Glomerular endothelial cell (primary cell): Measurements from ENCODE around the gene ABHD1. TPM values are rescaled to one million over a fixed set of nuclear protein-coding genes. Genes with fewer than 3 reads are reported as not detected.
"Not testable (repeated sequence)": the region's sequence is repeated elsewhere in the genome, so short reads cannot be mapped to it uniquely, and the experiment has no call there.

ENCODE experiments used
- DNase-seq: peaks from one replicate; pipeline ENCODE4 v3.0.0-alpha.2; 2011; ENCODE audit warnings: low read depth, low spot score; ENCODE audit errors: extremely low read depth
- total RNA-seq: library from RNA; depleted of rRNA; stranded (reverse); fragments of >200 nt; gene quantifications from 2 replicates; pipeline ENCODE4 v1.2.3, GENCODE V29; 2015

Gene ABHD1
- total RNA-seq, 1 donor from 2014 or later, result not detected

DNA sequence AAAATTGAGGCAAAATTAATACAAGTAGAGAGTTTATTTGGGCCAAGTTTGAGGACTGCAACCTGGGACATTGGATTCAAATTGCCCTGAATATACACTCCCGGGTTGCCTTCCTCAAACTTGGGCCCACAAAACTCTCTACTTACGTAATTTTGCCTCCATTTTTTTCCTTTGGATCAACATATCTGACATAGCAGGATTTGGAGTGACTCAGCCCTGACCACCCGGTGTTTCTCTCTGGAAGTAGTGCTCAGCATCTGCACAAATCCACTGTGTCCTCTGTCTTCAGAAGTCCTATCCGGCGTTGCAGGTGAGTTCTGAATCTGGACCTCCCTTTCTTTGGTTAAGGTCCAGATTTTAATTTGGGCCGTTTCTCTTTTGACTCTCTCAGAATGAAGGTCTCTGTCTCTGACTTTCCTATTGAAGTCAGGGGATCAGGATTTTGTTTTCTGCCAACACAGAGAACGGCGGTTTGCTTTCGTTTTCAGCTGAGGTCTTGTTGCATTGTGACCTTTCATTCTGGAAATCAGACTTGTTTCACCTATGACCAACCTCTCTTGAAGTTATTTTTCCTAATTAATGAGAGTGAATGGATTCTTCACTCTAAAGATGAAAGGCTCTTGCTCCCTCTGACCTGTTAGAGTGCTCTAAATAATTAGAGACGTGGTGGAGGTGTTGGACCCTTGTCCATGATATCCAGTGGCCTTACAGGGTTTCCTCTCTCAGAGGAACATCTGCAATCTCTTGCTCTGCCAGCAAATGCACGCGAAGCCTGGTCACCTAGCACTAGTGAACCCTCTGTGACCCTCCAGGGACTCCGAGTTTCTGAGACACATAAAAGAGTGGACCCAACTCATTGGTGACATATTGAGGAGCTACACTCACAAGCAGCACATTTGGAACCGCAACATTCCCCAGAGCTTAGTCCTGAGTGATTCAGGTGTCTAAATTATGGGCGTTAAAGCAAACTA lies 38.8 kb downstream of the ABHD1 start:
- no peak for DNase-seq

DNA sequence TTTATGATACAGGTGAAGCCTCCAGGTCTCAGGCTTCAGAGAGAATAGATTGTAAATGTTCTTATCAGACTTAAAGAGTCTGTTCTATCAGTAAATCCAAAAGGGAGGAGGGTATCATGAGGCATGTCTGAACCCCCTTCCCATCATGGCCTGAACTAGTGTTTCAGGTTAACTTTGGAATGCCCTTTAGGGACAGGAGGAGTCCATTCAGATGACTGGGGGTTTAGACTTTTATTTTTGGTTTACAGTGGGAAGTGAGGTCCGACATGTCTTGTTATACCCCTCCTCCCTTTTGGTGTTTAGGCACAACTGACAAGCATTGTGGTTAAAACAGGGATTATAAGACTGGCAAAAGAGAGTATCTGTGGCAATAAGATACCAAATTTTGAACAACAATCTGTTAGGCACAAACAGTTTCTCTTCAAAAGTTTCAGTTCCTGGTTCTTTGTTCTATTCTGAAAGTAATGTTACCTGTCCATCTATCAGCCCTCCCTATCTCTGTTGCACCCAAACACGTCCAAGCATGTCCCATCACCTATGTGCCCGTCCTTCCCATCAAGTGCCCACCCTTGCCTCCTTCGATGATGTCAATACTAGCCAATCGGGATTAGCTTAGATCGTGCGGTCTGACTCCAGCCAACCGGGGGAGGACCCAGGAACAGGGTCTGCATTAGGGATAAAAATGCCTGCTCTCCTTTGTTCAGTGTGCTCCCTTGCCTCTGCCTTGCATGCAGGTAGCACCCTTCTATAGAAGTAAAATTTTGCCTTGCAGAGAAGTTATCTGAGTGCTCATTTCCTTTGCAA lies 41.5 kb downstream of the ABHD1 start:
- no peak for DNase-seq

- no peak for DNase-seq
Measured at GRCh38 chr2:27170581-27171337, 47.1 kb downstream of the ABHD1 start.

DNA sequence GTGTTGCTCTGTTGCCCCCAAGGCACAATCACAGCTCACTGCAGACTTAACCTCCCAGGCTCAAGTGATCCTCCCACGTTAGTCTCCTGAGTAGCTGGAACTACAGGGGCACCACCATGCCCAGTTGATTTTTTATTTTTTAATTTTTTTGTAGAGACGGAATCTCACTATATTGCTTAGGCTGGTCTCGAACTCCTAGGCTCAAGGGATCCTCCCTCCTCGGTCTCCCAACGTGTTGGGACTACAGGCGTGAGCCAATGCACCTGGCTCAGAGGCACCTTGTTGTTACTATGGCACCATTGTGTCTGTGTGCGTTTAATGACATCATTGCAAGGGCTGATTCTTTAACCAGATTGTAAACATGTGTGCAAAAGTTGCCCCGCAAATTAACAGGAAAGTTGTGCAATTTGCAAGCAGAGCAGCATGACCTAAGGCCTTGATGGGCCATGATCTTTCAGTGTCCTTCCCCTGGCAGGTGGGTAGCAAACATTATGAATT lies 47.8 kb downstream of the ABHD1 start:
- no peak for DNase-seq

DNA sequence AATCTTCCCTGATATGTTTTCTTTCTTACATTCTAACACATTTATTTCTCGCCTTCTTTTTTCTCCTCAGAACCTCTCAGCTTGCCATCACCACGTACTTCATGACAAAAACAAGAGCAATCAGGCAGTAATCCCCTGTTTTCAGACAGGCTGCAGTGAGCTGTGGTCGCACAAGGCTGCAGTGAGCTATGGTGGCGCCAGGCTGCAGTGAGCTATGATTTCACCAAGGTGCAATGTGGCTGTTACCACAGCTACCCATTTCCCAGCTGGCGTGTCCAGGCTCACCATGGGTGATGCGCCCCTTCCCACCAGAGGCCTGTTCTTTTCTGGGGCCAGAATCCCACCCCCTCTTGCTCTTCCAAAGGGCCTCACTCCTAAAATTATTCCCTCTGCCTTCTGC lies 51.0 kb downstream of the ABHD1 start:
- no peak for DNase-seq

DNA sequence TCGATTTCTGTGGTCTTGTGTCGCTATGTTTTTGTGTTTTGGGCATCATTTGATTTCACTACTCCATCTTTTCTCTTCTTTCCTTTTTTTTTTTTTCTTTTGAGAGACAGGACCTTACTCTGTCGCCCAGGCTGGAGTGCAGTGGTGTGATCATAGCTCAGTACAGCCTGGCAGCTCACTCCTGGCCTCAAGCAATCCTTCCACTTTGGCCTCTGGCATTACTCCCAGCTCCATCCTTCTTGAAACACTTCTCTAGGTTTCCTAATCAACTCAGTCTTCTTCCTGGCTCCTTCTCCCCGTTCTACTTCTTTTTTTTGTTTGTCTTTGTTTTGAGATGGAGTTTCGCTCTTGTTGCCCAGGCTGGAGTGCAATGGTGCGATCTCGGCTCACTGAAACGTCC lies 51.7 kb downstream of the ABHD1 start:
- no peak for DNase-seq

DNA sequence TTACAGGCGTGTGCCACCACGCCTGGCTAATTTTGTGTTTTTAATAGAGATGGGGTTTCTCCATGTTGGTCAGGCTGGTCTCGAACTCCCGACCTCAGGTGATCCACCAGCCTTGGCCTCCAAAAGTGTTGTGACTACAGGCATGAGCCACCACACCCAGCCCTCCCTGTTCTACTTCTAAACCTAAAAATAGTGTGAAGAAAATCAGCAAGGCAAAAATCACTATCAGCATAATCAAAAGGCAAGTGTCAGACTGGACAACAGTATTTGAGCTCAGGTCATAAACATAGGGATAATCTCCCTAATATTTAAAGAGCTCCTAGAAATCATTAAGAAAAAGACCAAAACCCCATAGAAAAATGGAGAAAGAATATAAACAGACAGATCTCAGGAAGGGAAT lies 52.2 kb downstream of the ABHD1 start:
- DNase-seq, result not testable (repeated sequence)

- DNase-seq, result no peak
Measured at GRCh38 chr2:27177441-27178351, 54.1 kb downstream of the ABHD1 start.

GRCh38 chr2:27178469-27178868 lies 54.9 kb downstream of the ABHD1 start:
- no peak for DNase-seq

- DNase-seq, result no peak
Measured at GRCh38 chr2:27179344-27180000, 55.9 kb downstream of the ABHD1 start.

Other genes starting within 250 kb of the ABHD1 start
- gene MAPRE3, start 153.2 kb upstream of the ABHD1 start, total RNA-seq, result 5.4 and 7.4 TPM in 2 replicates
- gene TMEM214, start 90.8 kb upstream of the ABHD1 start, total RNA-seq, result 38.6 and 67.7 TPM in 2 replicates
- gene AGBL5, start 72.1 kb upstream of the ABHD1 start, total RNA-seq, result 14.8 and 15.0 TPM in 2 replicates
- gene OST4, start 52.2 kb upstream of the ABHD1 start, total RNA-seq, result 346 and 478 TPM in 2 replicates
- gene EMILIN1, start 45.2 kb upstream of the ABHD1 start, total RNA-seq, result 3.5 and 7.3 TPM in 2 replicates
- 0.58 and 3.1 TPM in 2 replicates for gene KHK, start 37.0 kb upstream of the ABHD1 start, total RNA-seq
- 0.87 and 3.4 TPM in 2 replicates for gene CGREF1, start 4.7 kb upstream of the ABHD1 start, total RNA-seq
- gene PREB, start 10.8 kb downstream of the ABHD1 start, total RNA-seq, result 53.2 and 66.4 TPM in 2 replicates
- not detected in 2 replicates for gene PRR30, start 15.6 kb downstream of the ABHD1 start, total RNA-seq
- gene TCF23, start 25.2 kb downstream of the ABHD1 start, total RNA-seq, result not detected in 2 replicates
- 106 and 748 TPM in 2 replicates for gene ATRAID, start 88.2 kb downstream of the ABHD1 start, total RNA-seq
- gene SLC5A6, start 88.5 kb downstream of the ABHD1 start, total RNA-seq, result 19.0 and 24.6 TPM in 2 replicates
- 41.1 and 56.5 TPM in 2 replicates for gene CAD, start 93.6 kb downstream of the ABHD1 start, total RNA-seq
- gene SLC30A3, start 139.2 kb downstream of the ABHD1 start, total RNA-seq, result 5.9 and 6.5 TPM in 2 replicates
- gene DNAJC5G, start 151.6 kb downstream of the ABHD1 start, total RNA-seq, result 0.47 TPM in 1 of 2 replicates, not detected in the other
- gene TRIM54, start 158.6 kb downstream of the ABHD1 start, total RNA-seq, result 0.12 TPM in 1 of 2 replicates, not detected in the other
- 1.4 TPM in 1 of 2 replicates, not detected in the other for gene UCN, start 184.6 kb downstream of the ABHD1 start, total RNA-seq
- gene MPV17, start 199.3 kb downstream of the ABHD1 start, total RNA-seq, result 103 and 117 TPM in 2 replicates
- 41.4 and 43.8 TPM in 2 replicates for gene GTF3C2, start 232.9 kb downstream of the ABHD1 start, total RNA-seq
- 44.4 and 53.2 TPM in 2 replicates for gene EIF2B4, start 246.5 kb downstream of the ABHD1 start, total RNA-seq
- gene SNX17, start 246.8 kb downstream of the ABHD1 start, total RNA-seq, result 86.8 and 108 TPM in 2 replicates